B cell (primary cell): ENCODE results near the gene HSPH1. TPM values are rescaled to one million over a fixed set of nuclear protein-coding genes. Genes with fewer than 3 reads are reported as not detected.

Experiments used
- ATAC-seq: fragments of 200-7000 bp; cut with Tn5 transposase; one replicate; pipeline ENCODE4 v1.10.0; 2021; ENCODE audit warnings: low read depth, mild to moderate bottlenecking, moderate number of reproducible peaks, moderate library complexity
- CTCF ChIA-PET: fragments of 350-600 bp; sonication (Branson Sonifier 250); formaldehyde crosslinking; loops from one replicate; lab custom pipeline; 2021; ENCODE audit warnings: antibody characterized with exemption, inconsistent platforms; lab: Charles Lee
- POLR2A ChIA-PET: fragments of 350-600 bp; sonication (Branson Sonifier 250); formaldehyde crosslinking; loops from one replicate; lab custom pipeline; 2021; ENCODE audit warnings: antibody characterized with exemption; lab: Charles Lee
- DNase-seq: peaks from one replicate; pipeline ENCODE4 v3.0.0; 2013
- H2AFZ ChIP-seq: 2 replicates; pipeline ENCODE4 v1.6.1; 2012; ENCODE audit warnings: mild to moderate bottlenecking, low read depth, low read length; ENCODE audit not compliant: insufficient read depth, poor library complexity, severe bottlenecking
- H3K27ac ChIP-seq, 2 donors: 1 replicate in 1 of 2; 2 replicates in 1 of 2; pipeline ENCODE4 v1.5.1; 2012 to 2013; ENCODE audit warnings: low read length in 2 of 2, mild to moderate bottlenecking in 2 of 2, moderate library complexity in 1 of 2
- H3K27me3 ChIP-seq, 4 experiments: fragments of 200-600 bp in 1 of 4; sonication (generic) in 1 of 4; replicated peaks in 1 of 4; 1 replicate in 2 of 4; 2 replicates in 2 of 4; pipeline versions ENCODE4 v1.6.1 to v1.7.0; 2013 to 2016; ENCODE audit warnings: low read length in 3 of 4, mild to moderate bottlenecking in 2 of 4, mixed read lengths in 1 of 4, moderate library complexity in 1 of 4; ENCODE audit not compliant: insufficient read depth in 4 of 4, control insufficient read depth in 3 of 4; ENCODE audit errors: control extremely low read depth in 1 of 4
- H3K36me3 ChIP-seq, 2 experiments: replicated peaks in 1 of 2; 1 replicate in 1 of 2; 2 replicates in 1 of 2; pipeline versions ENCODE4 v1.6.1 to v1.7.1; 2013; ENCODE audit warnings: low read length in 1 of 2; ENCODE audit not compliant: insufficient read depth in 2 of 2, control insufficient read depth in 1 of 2; ENCODE audit errors: control extremely low read depth in 1 of 2, extremely low read depth in 1 of 2
- H3K4me1 ChIP-seq, 2 donors: fragments of 200-600 bp in 1 of 2; sonication (generic) in 1 of 2; 1 replicate in 1 of 2; 2 replicates in 1 of 2; pipeline versions ENCODE4 v1.5.1 to v1.6.1; 2013 to 2017; ENCODE audit warnings: low read length in 2 of 2; ENCODE audit not compliant: control insufficient read depth in 2 of 2, insufficient read depth in 2 of 2
- H3K4me2 ChIP-seq: replicated peaks from 2 replicates; pipeline ENCODE3; 2012; ENCODE audit warnings: mild to moderate bottlenecking, low read depth, low read length; ENCODE audit not compliant: poor library complexity, severe bottlenecking
- H3K4me3 ChIP-seq, 5 experiments: fragments of 200-600 bp in 1 of 5; sonication (generic) in 1 of 5; 1 replicate in 3 of 5; 2 replicates in 2 of 5; pipeline versions ENCODE4 v1.5.1 to v1.7.0; 2011 to 2016; ENCODE audit warnings: low read length in 4 of 5, mild to moderate bottlenecking in 4 of 5, low read depth in 2 of 5, control low read depth in 1 of 5, moderate library complexity in 1 of 5; ENCODE audit not compliant: insufficient read depth in 1 of 5; ENCODE audit errors: control extremely low read depth in 1 of 5, extremely low read depth in 1 of 5
- H3K79me2 ChIP-seq: fragments of 200-600 bp; sonication (generic); one replicate; pipeline ENCODE4 v1.6.0; 2016; ENCODE audit warnings: low read length; ENCODE audit not compliant: control insufficient read depth, insufficient read depth
- H3K9ac ChIP-seq: fragments of 200-600 bp; sonication (generic); 2 replicates; pipeline ENCODE4 v1.6.1; 2017; ENCODE audit warnings: mild to moderate bottlenecking, low read length, moderate library complexity
- H3K9me3 ChIP-seq, 3 donors: one replicate each; pipeline versions ENCODE4 v1.6.1 to v1.7.1; 2013; ENCODE audit warnings: low read length in 2 of 3; ENCODE audit not compliant: control insufficient read depth in 2 of 3, insufficient read depth in 1 of 3; ENCODE audit errors: control extremely low read depth in 1 of 3
- H4K20me1 ChIP-seq: 2 replicates; pipeline ENCODE4 v1.6.0; 2012; ENCODE audit warnings: mild to moderate bottlenecking, low read length; ENCODE audit not compliant: insufficient read depth, control insufficient read depth, poor library complexity, severe bottlenecking
- H3K27ac Mint-ChIP-seq: one replicate; pipeline ENCODE4 v1.8.0; 2021; ENCODE audit warnings: mixed read lengths
- H3K27me3 Mint-ChIP-seq: one replicate; pipeline ENCODE4 v1.8.0; 2021; ENCODE audit warnings: mixed read lengths
- H3K4me1 Mint-ChIP-seq: one replicate; pipeline ENCODE4 v1.8.0; 2021; ENCODE audit warnings: mixed read lengths
- H3K4me3 Mint-ChIP-seq: one replicate; pipeline ENCODE4 v1.8.0; 2021; ENCODE audit warnings: mixed read lengths
- H3K9me3 Mint-ChIP-seq: one replicate; pipeline ENCODE4 v1.8.0; 2022; ENCODE audit warnings: mixed read lengths; ENCODE audit not compliant: insufficient read depth
- CTCF ChIP-seq: fragments of 200-600 bp; IDR thresholded peaks from one replicate; pipeline ENCODE4 v1.8.0; 2022; ENCODE audit warnings: antibody characterized with exemption, mild to moderate bottlenecking
- EZH2 ChIP-seq: IDR thresholded peaks from 2 replicates; pipeline ENCODE4 v1.6.1; 2012; ENCODE audit warnings: borderline replicate concordance, low read depth, mild to moderate bottlenecking, moderate library complexity, low read length; ENCODE audit not compliant: insufficient read depth, poor library complexity, severe bottlenecking
- WGBS: methylation state at CpG from one replicate; pipeline ENCODE4 v1.1.5; 2013; ENCODE audit warnings: missing lambda C conversion rate; ENCODE audit not compliant: insufficient coverage; 5-methylcytosine and 5-hydroxymethylcytosine counted together
- intact Hi-C: fragments of 100-400 bp; cut with micrococcal nuclease; formaldehyde crosslinking; loops from one replicate; pipeline ENCODE4 v1.10.0; 2022
- polyA plus RNA-seq: library from polyadenylated mRNA; depleted of rRNA; stranded (reverse); fragments of >200 nt; gene quantifications from 2 replicates; pipeline ENCODE4 v1.2.3, GENCODE V29; 2012
- total RNA-seq, 2 donors: library from RNA; stranded (reverse); fragments of 120-200 nt in 1 of 2; gene quantifications; 1 replicate in 1 of 2; 2 replicates in 1 of 2; pipeline versions ENCODE4 v1.2.3 to v1.2.4, GENCODE V29; 2013 to 2022

HSPH1 gene
- total and polyA plus RNA-seq, 2 donors (not counting 1 experiment from before 2014, with no cell fraction given), result 15.4 to 56.4 TPM

- ChIA-PET CTCF (interaction anchor here (1.1 to 1.4 kb wide), 2 partner anchors 10 to 14 kb away, joined by 3 read pairs; no protein-coding TSS in a partner anchor), POLR2A (no interaction called here)
- H4K20me1 ChIP-seq, result no peaks in the 10 kb centered on the region
- H3K4me3 ChIP-seq, result no peak overlapping the region
- Mint-ChIP-seq H3K27ac (no peak overlapping the region), H3K9me3 (no peaks in the 10 kb centered on the region), H3K4me1 (peaks cover 4% of the 10 kb centered on the region), H3K4me3 (no peak overlapping the region), H3K27me3 (peaks cover 4% of the 10 kb centered on the region)
- DNase-seq (no peak), ATAC-seq (no peak)
- no peaks in the 10 kb centered on the region for H3K79me2 ChIP-seq
- H3K9me3 ChIP-seq, result no peaks in the 10 kb centered on the region
- H3K36me3 ChIP-seq, result no peaks in the 10 kb centered on the region
- no peak for TF ChIP-seq EZH2
- no peak for TF ChIP-seq CTCF
- peaks cover 3 to 7% of the 10 kb centered on the region in 2 donors for H3K4me1 ChIP-seq
- H3K27me3 ChIP-seq, result no peaks in the 10 kb centered on the region
- H3K27ac ChIP-seq, result no peak overlapping the region
- intact Hi-C loops, result no loop called here
- H2AFZ ChIP-seq, result no peak overlapping the region
- no peak overlapping the region for H3K9ac ChIP-seq
- H3K4me2 ChIP-seq, result no peak overlapping the region
- WGBS, result 100% methylated on average over 2 of the region's 4 CpGs
Measured at GRCh38 chr13:31195616-31196015, 33.9 kb upstream of the HSPH1 start.

- Histone ChIP-seq H3K4me3 (no peak overlapping the region), H3K27me3 (peaks cover 0 to 3% (median 0%) of the 10 kb centered on the region in 4 experiments), H4K20me1 (no peaks in the 10 kb centered on the region), H3K27ac (no peak overlapping the region), H3K36me3 (no peaks in the 10 kb centered on the region), H3K79me2 (no peaks in the 10 kb centered on the region), H2AFZ (no peak overlapping the region), H3K4me2 (no peak overlapping the region), H3K9ac (no peak overlapping the region), H3K4me1 (no peaks in the 10 kb centered on the region), H3K9me3 (no peaks in the 10 kb centered on the region)
- no peak for TF ChIP-seq CTCF
- no peak for TF ChIP-seq EZH2
- ATAC-seq, result no peak
- POLR2A ChIA-PET, result no interaction called here
- CTCF ChIA-PET, result no interaction called here
- intact Hi-C loops, result no loop called here
- no peak for DNase-seq
- no peaks in the 10 kb centered on the region for H3K9me3 Mint-ChIP-seq
- peaks cover 6% of the 10 kb centered on the region for H3K27me3 Mint-ChIP-seq
- no peak overlapping the region for H3K27ac Mint-ChIP-seq
- WGBS, result 98% methylated on average over 5 of the region's 6 CpGs
- no peak overlapping the region for H3K4me3 Mint-ChIP-seq
- no peaks in the 10 kb centered on the region for H3K4me1 Mint-ChIP-seq
Measured at GRCh38 chr13:31192306-31192705, 30.6 kb upstream of the HSPH1 start.
